Non-pigmented ciliary epithelial cell (primary cell): Measurements from ENCODE around the gene ZBTB16.

ENCODE experiments used
- DNase-seq: peaks from one replicate; pipeline ENCODE4 v3.0.0-alpha.2; 2010; ENCODE audit warnings: low read depth

Gene ZBTB16

GRCh38 chr11:114244726-114245394, 185.3 kb downstream of the ZBTB16 start:
- no peak for DNase-seq

GRCh38 chr11:114246321-114247069, 187.0 kb downstream of the ZBTB16 start:
- DNase-seq, result no peak

- no peak for DNase-seq
These were observed 187.7 kb downstream of the ZBTB16 start for GRCh38 chr11:114247070-114247789.

- no peak for DNase-seq
These were observed 190.7 kb downstream of the ZBTB16 start for GRCh38 chr11:114250180-114250579.

GRCh38 chr11:114250993-114251814, 191.7 kb downstream of the ZBTB16 start:
- no peak for DNase-seq

- DNase-seq, result no peak
These were observed 192.4 kb downstream of the ZBTB16 start for GRCh38 chr11:114251815-114252337.

- DNase-seq, result no peak
These were observed 193.3 kb downstream of the ZBTB16 start for GRCh38 chr11:114252767-114253166.

- DNase-seq, result no peak
These were observed 194.3 kb downstream of the ZBTB16 start for GRCh38 chr11:114253771-114254170.

GRCh38 chr11:114254571-114255146, 195.1 kb downstream of the ZBTB16 start:
- no peak for DNase-seq

- DNase-seq, result no peak
These were observed 195.8 kb downstream of the ZBTB16 start for GRCh38 chr11:114255289-114255688.

- no peak for DNase-seq
These were observed 196.9 kb downstream of the ZBTB16 start for GRCh38 chr11:114256176-114256966.

- DNase-seq, result no peak
These were observed 197.4 kb downstream of the ZBTB16 start for GRCh38 chr11:114256967-114257286.

- no peak for DNase-seq
These were observed 198.4 kb downstream of the ZBTB16 start for GRCh38 chr11:114257621-114258558.

GRCh38 chr11:114258696-114259095, 199.2 kb downstream of the ZBTB16 start:
- DNase-seq, result no peak

GRCh38 chr11:114259124-114259526, 199.6 kb downstream of the ZBTB16 start:
- DNase-seq, result no peak

GRCh38 chr11:114259551-114259983, 200.1 kb downstream of the ZBTB16 start:
- DNase-seq, result no peak

- DNase-seq, result no peak
These were observed 200.6 kb downstream of the ZBTB16 start for GRCh38 chr11:114260077-114260476.

GRCh38 chr11:114260483-114260882, 201.0 kb downstream of the ZBTB16 start:
- DNase-seq, result no peak

- DNase-seq, result no peak
These were observed 202.3 kb downstream of the ZBTB16 start for GRCh38 chr11:114261791-114262190.
